HL-60 (cell line): ENCODE measurements around the gene BSN.

Experiments
- DNase-seq, 2 experiments: peaks; one replicate each; pipeline ENCODE4 v3.0.0-alpha.2; 2010 to 2020; ENCODE audit warnings: low read depth in 1 of 2, low spot score in 1 of 2
- H3K27ac ChIP-seq: fragments of 250-450 bp; sonication (Bioruptor Pico); replicated peaks from 2 replicates; pipeline ENCODE4 v1.5.1; 2020; ENCODE audit warnings: mild to moderate bottlenecking, moderate library complexity
- H3K27me3 ChIP-seq: fragments of 250-450 bp; sonication (Bioruptor Pico); 2 replicates; pipeline ENCODE4 v1.5.1; 2021; ENCODE audit warnings: mild to moderate bottlenecking, moderate library complexity; ENCODE audit not compliant: insufficient read depth, poor library complexity, severe bottlenecking
- H3K4me3 ChIP-seq: replicated peaks from 2 replicates; pipeline ENCODE4 v1.5.1; 2011; ENCODE audit warnings: mild to moderate bottlenecking, control low read depth, low read length; ENCODE audit not compliant: insufficient read depth
- GABPA ChIP-seq: IDR thresholded peaks from 2 replicates; pipeline ENCODE4 v1.6.1; 2012; ENCODE audit warnings: low read depth
- POLR2AphosphoS5 ChIP-seq: IDR thresholded peaks from 2 replicates; pipeline ENCODE4 v1.6.1; 2012; ENCODE audit warnings: low read depth
- SPI1 ChIP-seq: IDR thresholded peaks from 2 replicates; pipeline ENCODE4 v1.6.1; 2012; ENCODE audit warnings: low read depth, mild to moderate bottlenecking, borderline replicate concordance
- TF ChIP-seq, protein P1 (sequence below): IDR thresholded peaks from one replicate; pipeline ENCODE4 v1.5.1; 2011; ENCODE audit warnings: low read length, control low read depth, inconsistent platforms; ENCODE audit not compliant: insufficient read depth
- TF ChIP-seq, protein P2 (sequence below): IDR thresholded peaks from 2 replicates; pipeline ENCODE4 v1.6.1; 2012; ENCODE audit warnings: low read depth; ENCODE audit not compliant: insufficient replicate concordance

Gene BSN

DNA sequence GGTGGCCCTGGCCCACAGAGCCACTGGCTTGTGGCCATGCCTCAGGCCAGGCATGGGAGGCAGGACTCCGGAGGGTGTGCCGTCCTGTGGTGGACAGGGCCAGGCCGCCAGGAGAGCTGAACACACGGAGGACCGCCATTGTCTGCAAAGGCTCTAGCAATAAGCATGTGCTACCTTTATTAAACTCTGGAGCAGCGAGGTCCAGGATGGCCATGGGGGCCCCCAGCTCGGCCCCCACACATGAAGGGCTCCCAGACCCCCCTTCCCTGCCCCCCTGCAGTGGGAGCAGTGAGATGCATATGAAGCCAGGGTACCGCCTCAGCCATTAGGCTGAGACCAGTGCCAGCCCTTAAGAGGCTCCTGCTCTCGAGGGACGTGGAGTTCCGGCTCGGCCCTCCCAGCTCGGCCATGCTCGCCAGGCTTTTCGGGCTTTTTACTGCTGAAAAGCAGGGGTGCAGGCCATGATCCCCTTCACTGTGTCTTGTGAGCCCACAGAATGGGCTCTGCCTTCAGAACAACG is 162.5 kb downstream of the BSN start:
- no peak overlapping the region for H3K4me3 ChIP-seq
- DNase-seq: no peak
- TF ChIP-seq GABPA: no peak
- TF ChIP-seq POLR2AphosphoS5: no peak
- TF ChIP-seq, protein P1, sequence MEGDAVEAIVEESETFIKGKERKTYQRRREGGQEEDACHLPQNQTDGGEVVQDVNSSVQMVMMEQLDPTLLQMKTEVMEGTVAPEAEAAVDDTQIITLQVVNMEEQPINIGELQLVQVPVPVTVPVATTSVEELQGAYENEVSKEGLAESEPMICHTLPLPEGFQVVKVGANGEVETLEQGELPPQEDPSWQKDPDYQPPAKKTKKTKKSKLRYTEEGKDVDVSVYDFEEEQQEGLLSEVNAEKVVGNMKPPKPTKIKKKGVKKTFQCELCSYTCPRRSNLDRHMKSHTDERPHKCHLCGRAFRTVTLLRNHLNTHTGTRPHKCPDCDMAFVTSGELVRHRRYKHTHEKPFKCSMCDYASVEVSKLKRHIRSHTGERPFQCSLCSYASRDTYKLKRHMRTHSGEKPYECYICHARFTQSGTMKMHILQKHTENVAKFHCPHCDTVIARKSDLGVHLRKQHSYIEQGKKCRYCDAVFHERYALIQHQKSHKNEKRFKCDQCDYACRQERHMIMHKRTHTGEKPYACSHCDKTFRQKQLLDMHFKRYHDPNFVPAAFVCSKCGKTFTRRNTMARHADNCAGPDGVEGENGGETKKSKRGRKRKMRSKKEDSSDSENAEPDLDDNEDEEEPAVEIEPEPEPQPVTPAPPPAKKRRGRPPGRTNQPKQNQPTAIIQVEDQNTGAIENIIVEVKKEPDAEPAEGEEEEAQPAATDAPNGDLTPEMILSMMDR: no peak
- TF ChIP-seq, protein P2, sequence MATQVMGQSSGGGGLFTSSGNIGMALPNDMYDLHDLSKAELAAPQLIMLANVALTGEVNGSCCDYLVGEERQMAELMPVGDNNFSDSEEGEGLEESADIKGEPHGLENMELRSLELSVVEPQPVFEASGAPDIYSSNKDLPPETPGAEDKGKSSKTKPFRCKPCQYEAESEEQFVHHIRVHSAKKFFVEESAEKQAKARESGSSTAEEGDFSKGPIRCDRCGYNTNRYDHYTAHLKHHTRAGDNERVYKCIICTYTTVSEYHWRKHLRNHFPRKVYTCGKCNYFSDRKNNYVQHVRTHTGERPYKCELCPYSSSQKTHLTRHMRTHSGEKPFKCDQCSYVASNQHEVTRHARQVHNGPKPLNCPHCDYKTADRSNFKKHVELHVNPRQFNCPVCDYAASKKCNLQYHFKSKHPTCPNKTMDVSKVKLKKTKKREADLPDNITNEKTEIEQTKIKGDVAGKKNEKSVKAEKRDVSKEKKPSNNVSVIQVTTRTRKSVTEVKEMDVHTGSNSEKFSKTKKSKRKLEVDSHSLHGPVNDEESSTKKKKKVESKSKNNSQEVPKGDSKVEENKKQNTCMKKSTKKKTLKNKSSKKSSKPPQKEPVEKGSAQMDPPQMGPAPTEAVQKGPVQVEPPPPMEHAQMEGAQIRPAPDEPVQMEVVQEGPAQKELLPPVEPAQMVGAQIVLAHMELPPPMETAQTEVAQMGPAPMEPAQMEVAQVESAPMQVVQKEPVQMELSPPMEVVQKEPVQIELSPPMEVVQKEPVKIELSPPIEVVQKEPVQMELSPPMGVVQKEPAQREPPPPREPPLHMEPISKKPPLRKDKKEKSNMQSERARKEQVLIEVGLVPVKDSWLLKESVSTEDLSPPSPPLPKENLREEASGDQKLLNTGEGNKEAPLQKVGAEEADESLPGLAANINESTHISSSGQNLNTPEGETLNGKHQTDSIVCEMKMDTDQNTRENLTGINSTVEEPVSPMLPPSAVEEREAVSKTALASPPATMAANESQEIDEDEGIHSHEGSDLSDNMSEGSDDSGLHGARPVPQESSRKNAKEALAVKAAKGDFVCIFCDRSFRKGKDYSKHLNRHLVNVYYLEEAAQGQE: no peak
- no peak for TF ChIP-seq SPI1
- H3K27me3 ChIP-seq: no peaks in the 10 kb centered on the region
- H3K27ac ChIP-seq: no peak overlapping the region

DNA sequence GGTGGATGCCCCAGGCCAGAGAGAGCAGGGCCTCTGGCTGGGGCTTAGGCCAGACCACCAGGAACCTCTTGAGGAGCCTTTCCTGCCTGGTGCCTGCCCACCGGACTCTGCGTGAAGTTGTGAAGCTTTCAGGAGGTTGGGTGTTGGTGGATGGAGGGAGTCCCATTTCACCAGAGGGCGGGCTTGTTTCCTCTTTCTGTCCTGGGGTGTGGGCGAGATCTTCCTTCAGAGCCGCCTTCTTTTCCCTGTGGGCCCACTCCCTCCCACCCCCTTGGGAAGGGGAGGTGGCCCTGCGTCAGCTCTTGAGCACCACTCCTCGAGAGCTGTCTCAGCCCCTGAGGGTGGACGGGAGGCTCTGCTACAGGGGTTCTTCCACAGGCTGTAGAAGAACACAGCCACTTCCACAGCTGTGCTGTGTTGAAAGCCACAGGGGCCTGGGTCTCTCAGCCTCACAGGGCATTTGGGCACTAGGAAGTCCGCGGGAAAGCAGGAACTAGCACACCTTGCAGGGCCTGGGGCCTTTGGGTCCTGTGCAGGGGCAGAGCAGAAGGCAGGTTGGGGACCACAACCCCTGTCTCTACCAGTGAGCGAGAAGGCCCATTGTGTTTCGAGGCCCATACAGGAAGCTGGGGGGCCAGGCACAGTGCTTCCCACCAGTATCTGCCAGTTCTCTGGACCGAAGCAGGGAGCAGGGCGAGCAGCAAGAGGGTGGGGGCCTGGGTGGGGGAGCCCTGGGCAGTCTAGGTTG is 163.1 kb downstream of the BSN start:
- no peaks in the 10 kb centered on the region for H3K27me3 ChIP-seq
- no peak overlapping the region for H3K27ac ChIP-seq
- TF ChIP-seq, protein P1: no peak
- TF ChIP-seq POLR2AphosphoS5: peak; percentile 33; the same call in 1 of the 2 replicates
- H3K4me3 ChIP-seq: no peak overlapping the region
- DNase-seq: no peak

DNA sequence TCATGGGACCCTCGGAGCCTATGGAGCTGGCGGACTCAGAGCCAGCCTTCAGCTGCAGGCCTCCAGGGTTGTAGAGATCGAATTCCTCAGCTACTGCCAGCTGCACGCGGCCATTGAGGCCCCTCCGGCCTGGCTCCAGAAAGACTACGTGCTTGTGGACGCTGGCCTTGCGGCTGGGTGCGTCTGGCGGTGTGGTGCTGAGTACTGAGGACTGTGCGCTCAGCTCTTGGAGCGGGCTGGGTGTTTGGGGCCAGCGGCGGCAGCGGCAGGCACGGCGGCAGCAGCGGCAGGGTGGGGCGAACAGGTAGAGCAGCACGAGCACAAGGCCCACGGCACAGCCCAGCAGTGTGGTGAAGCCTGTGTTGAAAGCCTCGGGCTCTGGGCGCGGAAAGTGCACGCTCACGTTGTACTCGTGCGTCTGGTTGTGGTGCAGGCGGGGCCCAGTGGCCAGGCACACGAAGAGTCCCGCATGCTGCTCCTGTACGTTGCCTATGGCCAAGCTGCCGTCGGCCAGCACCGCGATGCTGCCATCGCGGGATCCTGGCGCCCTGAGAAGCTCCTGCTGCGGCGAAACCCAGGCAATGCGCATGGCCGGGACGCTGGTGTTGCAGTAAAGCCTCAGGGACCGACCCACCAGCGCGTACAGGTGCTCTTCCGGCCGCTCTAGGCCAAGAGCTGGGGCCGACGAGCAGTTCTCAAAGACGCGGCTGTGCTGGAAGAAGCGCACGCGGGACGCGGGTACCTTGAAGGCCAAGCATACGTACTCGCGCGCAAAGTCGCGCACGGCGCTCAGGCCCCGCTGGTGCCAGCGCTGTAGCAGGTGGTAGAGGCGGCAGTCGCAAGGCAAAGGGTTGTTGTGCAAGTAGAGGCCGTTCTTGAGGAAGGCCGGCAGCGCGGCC is 163.9 kb downstream of the BSN start:
- no peaks in the 10 kb centered on the region for H3K27me3 ChIP-seq
- TF ChIP-seq, protein P1: no peak
- TF ChIP-seq, protein P2: no peak
- TF ChIP-seq SPI1 (no peak), POLR2AphosphoS5 (no peak; the same call in 1 of the 2 replicates), GABPA (no peak)
- H3K4me3 ChIP-seq: no peak overlapping the region
- DNase-seq: no peak
- no peak overlapping the region for H3K27ac ChIP-seq
